DMS79 (cell line): Measurements from ENCODE around the gene PHF11.
"Not testable (repeated sequence)": the region's sequence is repeated elsewhere in the genome, so short reads cannot be mapped to it uniquely, and the experiment has no call there.

Experiments
- DNase-seq: peaks from one replicate; lab custom pipeline; 2025; lab: John Stamatoyannopoulos, UW

Gene PHF11

DNA sequence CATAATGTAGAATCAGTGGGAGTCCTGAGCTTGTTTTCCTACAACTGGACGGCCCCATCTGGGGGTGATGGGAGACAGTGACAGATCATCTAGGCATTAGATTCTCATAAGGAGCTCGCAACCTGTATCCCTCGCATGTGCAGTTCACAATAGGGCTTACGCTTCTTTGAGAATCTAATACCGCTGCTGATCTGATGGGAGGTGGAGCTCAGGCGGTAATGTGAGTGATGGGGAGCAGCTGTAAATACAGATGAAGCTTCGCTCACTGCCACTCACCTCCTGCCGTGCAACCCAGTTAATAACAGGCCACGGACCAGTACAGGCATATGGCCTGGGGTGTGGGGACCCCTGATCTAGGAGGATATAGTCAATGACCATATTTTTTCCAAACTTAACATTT lies 50.8 kb downstream of the PHF11 start:
- DNase-seq, result no peak

DNA sequence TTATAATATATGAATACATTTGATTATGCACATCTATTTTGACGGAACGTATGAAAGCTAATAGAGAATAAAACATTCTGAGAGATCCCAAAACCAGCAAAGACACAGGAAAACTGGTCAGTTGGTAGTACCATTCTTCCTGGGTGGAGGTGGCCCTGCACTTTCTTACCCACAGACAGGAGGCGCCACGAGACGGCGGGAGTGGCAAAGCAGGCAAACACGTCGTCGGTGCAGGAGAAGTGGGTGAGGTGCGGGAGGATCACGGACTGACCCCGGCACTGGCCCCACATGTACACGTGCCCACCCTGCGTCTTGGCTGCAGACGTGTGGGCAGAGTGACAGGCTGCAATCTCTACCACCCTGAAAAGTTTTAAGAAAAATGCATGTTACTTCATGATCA lies 53.5 kb downstream of the PHF11 start:
- no peak for DNase-seq

DNA sequence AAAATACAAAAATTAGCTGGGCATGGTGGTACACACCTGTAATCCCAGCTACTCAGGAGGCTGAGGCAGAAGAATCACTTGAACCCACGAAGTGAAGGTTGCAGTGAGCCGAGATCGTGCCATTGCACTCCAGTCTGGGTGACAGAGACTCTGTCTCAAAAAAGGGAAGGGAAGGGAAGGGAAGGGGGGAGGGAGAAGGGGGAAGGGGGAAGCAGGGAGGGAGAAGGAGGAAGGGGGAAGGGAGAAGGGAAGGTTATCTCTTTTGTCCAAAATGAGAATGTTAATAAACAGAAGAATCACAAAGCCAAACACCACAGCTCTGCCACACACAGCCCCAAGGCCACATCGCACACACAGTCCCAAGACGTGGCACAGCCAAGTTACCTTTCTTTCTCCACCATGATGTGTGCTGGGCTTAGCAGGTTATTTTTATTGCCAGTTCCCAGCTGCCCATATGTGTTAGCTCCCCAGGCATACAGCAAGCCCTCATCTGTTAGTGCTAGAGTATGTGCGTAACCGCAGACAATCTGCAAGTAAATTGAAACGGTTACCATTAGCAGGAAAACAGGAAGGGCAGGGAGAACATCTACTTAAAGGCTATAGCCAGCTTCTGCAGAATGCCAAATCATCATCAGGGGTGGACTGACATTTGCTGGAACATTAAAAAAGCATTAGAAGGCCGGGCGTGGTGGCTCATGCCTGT lies 55.3 kb downstream of the PHF11 start:
- no peak for DNase-seq

DNA sequence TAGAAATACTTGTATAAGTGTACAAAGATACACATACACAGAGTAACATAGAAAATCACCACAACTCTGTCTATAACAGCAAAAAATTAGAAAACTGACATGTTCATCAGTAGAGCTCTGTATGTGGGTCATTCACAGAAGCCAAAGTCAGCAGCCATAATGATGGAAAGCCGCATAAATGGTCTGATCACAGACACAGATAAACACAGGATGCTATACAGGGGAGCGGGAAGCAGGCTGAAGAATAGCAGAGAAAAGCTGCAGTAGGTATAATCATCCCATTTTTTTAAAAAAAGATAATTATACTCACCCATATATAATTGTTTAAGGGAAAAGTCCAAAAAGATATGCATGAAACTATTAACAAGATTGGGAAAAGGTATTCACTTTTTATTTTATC lies 58.1 kb downstream of the PHF11 start:
- no peak for DNase-seq

DNA sequence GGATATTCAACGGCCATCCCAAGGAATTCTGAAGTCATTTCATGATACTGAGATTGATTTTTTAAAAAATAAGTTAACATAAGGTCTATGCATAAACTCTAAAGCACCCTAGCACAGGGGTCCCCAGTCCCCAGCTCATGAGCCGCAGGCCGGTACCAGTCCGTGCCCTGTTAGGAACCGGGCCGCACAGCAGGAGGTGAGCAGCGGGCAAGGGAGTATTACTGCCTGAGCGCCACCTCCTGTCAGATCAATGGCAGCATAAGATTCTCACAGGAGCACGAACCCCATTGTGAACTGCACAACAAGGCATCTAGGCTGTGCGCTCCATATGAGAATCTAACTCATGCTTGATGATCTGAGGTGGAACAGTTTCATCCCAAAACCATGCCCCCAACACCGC lies 58.6 kb downstream of the PHF11 start:
- DNase-seq, result no peak

DNA sequence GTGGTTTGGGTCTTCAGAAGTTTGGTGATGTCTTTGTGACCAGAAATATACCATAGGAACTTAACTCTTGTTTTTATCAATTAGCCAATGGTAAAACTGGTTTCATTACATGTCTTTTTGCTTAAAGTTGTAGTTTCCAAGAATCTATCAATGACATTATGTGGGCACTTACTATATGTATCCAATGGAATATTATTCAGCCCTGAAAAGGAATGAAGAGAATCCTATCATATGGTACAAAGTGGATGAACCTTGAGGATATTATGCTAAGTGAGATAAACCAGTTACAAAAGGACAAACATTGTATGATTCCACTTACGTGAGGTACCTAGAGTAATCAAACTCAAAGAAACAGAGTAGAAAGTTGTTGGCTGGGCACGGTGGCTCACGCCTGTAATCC lies 63.3 kb downstream of the PHF11 start:
- DNase-seq, result no peak

DNA sequence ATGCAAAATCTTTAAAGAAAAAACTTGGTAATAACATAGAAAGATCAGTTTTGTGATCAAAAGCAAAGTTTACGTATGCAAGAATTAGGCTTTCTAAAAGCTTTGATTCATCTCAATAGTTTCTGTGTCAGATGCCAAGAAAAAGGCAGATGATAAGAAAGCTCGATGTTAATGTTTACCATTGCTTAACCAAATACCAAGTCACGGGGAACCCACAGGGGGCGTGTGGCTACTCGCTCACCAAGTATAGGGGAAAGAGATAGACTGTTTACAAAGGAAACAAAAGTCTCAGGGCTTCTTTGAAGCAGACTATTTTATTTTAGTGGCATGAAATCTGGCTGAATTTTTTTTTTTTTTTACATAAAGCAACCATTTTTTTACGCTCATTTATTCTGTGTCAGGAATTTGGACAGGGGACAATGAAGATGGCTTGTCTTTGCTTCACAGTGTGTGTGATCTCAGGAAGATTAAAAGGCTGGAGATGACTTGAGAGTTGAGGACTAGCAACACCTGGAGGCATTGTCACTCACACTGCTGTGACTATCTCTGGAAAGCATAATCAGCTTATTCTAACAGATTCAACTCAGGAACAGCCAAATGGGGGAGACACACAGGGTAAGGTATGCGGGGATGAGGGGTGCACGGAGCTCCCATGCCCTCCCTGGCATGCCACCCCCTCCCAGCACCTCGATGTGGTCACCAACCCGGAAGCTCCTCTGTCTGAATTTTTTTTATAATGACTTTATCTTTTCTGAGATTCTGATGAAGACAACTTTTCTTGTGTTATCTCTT lies 64.7 kb downstream of the PHF11 start:
- DNase-seq, result no peak

DNA sequence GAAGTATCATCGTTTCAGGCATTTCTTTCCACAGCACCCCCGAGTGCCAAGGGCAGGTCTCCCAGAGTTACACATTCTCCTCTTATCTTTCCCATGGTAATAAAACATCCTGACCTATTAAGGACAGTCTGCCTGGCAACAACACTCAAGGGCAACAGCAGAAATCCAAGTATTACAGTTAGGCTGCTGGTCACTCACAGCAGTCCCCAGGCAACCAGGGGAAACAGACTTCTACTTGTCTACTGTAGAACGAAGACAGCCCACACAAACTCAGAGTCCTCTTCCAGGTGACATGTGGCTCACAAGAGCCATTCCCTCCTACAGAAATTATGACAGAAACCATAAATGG lies 65.3 kb downstream of the PHF11 start:
- no peak for DNase-seq

DNA sequence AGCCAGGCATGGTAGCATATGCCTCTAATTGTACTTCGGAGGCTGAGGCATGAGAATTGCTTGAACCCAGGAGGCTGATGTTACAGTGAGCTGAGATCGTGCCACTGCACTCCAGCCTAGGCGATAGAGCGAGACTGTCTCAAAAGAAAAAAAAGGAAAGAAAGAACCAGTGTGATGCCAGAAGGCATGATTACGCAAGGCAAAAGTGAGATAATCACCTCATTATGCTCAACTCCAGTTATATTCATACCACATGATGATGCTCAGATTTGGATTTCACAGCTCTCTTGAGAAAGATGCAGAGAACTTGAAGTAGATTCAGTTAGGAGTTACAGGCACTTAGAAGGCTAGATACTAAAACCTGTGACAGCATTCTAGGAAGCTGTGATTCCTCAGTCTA lies 67.8 kb downstream of the PHF11 start:
- DNase-seq, result no peak

DNA sequence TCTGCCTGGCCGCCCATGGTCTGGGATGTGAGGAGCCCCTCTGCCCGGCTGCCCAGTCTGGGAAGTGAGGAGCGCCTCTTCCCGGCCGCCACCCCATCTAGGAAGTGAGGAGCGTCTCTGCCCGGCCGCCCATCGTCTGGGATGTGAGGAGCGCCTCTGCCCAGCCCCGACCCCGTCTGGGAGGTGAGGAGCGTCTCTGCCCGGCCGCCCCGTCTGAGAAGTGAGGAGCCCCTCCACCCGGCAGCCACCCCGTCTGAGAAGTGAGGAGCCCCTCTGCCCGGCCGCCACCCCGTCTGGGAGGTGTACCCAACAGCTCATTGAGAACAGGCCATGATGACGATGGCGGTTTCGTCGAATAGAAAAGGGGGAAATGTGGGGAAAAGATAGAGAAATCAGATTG lies 69.7 kb downstream of the PHF11 start:
- not testable (repeated sequence) for DNase-seq

DNA sequence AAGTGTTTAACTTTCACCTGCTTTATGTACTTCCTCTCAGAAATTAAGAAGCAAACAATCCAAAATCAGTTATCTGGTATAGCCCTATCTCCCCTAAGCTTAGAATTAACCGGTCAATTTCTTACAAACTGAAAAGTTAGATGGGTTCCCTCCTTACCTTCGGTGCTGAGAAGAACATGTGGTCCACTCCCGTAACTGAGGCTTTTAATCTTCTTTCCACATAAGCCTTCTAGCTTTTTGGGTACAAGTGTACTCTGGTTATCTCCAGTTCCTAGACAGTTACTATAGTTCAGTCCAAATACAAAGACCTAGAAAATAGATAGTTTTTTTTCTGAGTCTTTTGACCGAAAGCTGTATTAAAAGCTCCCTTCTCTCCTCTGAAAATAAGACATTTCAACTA lies 70.7 kb downstream of the PHF11 start:
- DNase-seq, result no peak

DNA sequence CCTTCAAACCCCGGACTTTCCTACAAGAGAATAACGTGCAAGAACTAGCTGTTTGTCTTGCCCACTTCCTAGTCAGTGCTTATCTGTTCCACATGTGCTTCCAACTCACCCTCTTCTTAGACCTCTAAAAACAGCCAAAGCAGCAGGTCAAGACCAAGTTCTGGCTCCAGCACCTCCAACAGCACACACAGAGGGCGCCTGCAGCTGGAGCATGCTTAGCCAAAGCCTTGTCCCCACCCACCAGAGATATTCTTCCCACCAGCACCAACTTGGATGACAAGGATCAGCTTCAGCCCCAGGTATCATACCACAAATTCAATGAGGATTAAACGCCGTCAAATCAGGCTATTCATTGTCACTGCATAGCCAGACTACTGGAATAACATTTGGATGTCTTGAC lies 71.7 kb downstream of the PHF11 start:
- no peak for DNase-seq

DNA sequence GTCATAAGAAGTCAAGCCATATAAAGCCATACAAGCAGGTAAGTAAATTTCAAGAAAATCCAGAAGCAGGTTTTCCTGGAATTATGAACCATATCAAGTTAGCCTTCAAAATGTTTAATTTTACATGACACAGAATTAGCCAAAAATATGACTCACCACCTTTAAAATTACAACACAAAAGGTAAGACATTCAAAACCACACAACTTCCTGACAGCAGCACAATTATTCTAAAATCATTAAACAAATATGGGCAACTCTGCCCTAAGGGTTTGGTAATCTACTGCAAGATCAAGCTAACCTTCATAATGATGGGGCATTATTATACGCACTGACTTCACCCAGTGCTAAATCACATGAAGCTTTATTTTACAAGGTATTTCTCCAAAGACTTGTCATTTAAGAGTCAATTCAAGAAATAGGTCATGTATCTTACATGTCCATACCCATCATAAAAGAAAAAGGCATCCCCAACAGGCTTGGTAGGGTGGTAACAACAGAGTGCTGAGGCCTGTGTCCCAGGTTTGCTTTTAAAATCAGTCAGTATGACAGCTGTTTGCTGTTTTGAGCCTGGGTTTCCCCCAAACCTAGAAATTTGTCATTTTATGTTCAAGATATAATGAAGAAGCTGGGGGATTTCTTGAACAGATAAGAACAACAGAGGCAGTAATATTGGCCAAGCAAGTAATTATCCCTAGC lies 74.4 kb downstream of the PHF11 start:
- no peak for DNase-seq

DNA sequence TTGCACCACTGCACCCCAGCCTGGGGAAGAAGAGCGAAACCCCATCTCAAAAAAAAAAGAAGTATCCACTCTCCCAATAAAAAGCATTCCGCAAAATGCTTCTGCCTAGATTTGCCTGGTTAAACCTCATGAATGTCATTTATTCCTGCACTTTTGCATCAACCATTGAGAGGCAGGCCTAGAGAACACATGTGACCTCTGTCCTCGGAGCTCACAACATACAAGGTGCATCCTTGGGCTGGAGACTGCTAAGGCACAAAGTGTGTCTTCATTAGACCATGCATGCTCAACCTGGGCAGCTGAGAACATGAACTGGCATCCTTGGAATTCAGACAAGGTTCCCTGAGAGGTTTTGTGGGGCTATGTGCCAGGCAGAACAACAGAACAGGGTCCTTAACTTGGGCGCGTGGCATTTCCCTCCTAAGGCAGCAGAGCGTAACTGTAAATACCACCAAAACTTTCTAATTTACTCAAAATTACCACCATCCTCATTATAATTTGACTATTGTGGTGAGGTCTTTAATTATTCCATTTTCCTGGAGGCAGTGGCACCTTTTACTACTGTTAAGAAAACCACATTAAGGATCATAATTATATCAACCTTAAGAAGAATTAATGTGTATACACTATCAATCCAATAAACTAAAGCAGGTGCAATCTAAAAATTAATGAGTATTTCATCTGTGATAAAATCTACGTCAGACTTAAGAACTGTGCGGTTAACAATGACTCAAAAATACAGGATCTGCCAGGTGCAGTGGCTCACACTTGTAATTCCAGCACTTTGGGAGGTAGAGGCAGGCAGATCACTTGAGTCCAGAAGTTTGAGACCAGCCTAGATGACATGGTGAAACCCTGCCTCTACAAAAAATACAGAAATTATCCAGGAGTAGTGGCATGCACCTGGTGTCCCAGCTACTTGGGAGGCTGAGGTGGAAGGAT lies 75.8 kb downstream of the PHF11 start:
- DNase-seq, result no peak
